ENCODE measurements around the gene HIPK4. TPM values are rescaled to one million over a fixed set of nuclear protein-coding genes. Genes with fewer than 3 reads are reported as not detected.

HIPK4 gene
- 0.22 and 0.39 TPM in 2 replicates for total RNA-seq

GRCh38 chr19:40390084-40390742 is at the start of gene HIPK4:
Gene HIPK4 (minus strand): TSS chr19:40390181. CDS start chr19:40389902, 279 bp downstream.

GRCh38 chr19:40425450-40426287 is 35.7 kb upstream of the HIPK4 start, which contains the start of gene SERTAD1:
Gene SERTAD1 (minus strand): TSS chr19:40425992. CDS start chr19:40423546, 2,446 bp downstream.

GRCh38 chr19:40413291-40413845 is 23.4 kb upstream of the HIPK4 start, which contains the start of gene PRX:
Gene PRX (minus strand): TSS chr19:40413378. CDS start chr19:40407932, 5,446 bp downstream.

GRCh38 chr19:40348125-40348913 is 41.7 kb downstream of the HIPK4 start, which contains the start of the genes C19orf47 and PLD3:
Gene C19orf47 (minus strand): TSS chr19:40348397. CDS start chr19:40341857, 6,540 bp downstream.
Gene PLD3 (plus strand): TSS chr19:40348695. CDS start chr19:40366484, 17,789 bp downstream.

Small RNA genes lying within 50 kb of the gene (small RNA-seq; reads per million reads assigned to genes)
- not detected for gene MIR6796
- not detected for gene RF00019

Other genes with a start within 250 kb of the HIPK4 start
- 5.5 and 8.4 TPM in 2 replicates for gene MAP3K10, start 198.8 kb downstream of the HIPK4 start, total RNA-seq
- under 0.01 TPM in 1 of 2 replicates, not detected in the other for gene TTC9B, start 171.8 kb downstream of the HIPK4 start, total RNA-seq
- 0.39 TPM in 1 of 2 replicates, not detected in the other for gene CCNP, start 163.5 kb downstream of the HIPK4 start, total RNA-seq
- gene AKT2, start 104.8 kb downstream of the HIPK4 start, total RNA-seq, result 89.5 and 124 TPM in 2 replicates
- gene C19orf47, start 41.8 kb downstream of the HIPK4 start, total RNA-seq, result 14.5 and 18.3 TPM in 2 replicates
- 282 and 506 TPM in 2 replicates for gene PLD3, start 41.5 kb downstream of the HIPK4 start, total RNA-seq
- 2.4 and 9.4 TPM in 2 replicates for gene PRX, start 23.2 kb upstream of the HIPK4 start, total RNA-seq
- 26.7 and 29.0 TPM in 2 replicates for gene SERTAD1, start 35.8 kb upstream of the HIPK4 start, total RNA-seq
- 55.0 and 79.2 TPM in 2 replicates for gene SERTAD3, start 54.2 kb upstream of the HIPK4 start, total RNA-seq
- 96.6 and 126 TPM in 2 replicates for gene BLVRB, start 75.6 kb upstream of the HIPK4 start, total RNA-seq
- gene SPTBN4, start 76.8 kb upstream of the HIPK4 start, total RNA-seq, result under 0.01 and 1.5 TPM in 2 replicates
- 30.6 and 44.4 TPM in 2 replicates for gene SHKBP1, start 186.7 kb upstream of the HIPK4 start, total RNA-seq
- 44.7 and 62.8 TPM in 2 replicates for gene LTBP4, start 211.2 kb upstream of the HIPK4 start, total RNA-seq